GM12891 (cell line): ENCODE measurements around the gene EXOG.

ENCODE experiments used
- DNase-seq: peaks from one replicate; pipeline ENCODE4 v3.0.0; 2011; ENCODE audit warnings: low spot score; ENCODE audit not compliant: insufficient read length
- FAIRE-seq: peaks from 2 replicates; lab custom pipeline; 2011; peaks lifted over from hg19 to GRCh38; lab: Jason Lieb, UNC
- PAX5 ChIP-seq: IDR thresholded peaks from 2 replicates; pipeline ENCODE4 v1.6.1; 2011; ENCODE audit warnings: low read length, moderate library complexity, mild to moderate bottlenecking; ENCODE audit not compliant: insufficient read depth, severe bottlenecking
- POLR2A ChIP-seq: IDR thresholded peaks from 2 replicates; pipeline ENCODE4 v1.6.1; 2011; ENCODE audit warnings: low read depth, low read length, control low read depth
- POLR2AphosphoS5 ChIP-seq: IDR thresholded peaks from 2 replicates; pipeline ENCODE4 v1.6.1; 2011; ENCODE audit warnings: low read depth, low read length, control low read depth
- POU2F2 ChIP-seq: IDR thresholded peaks from 2 replicates; pipeline ENCODE4 v1.6.1; 2011; ENCODE audit warnings: low read depth, mild to moderate bottlenecking, control low read depth, low read length, moderate library complexity
- SPI1 ChIP-seq: IDR thresholded peaks from 2 replicates; pipeline ENCODE4 v1.6.1; 2011; ENCODE audit warnings: low read depth, low read length, control low read depth
- TAF1 ChIP-seq: IDR thresholded peaks from 2 replicates; pipeline ENCODE4 v1.6.1; 2011; ENCODE audit warnings: low read depth, low read length, control low read depth

The EXOG gene

DNA sequence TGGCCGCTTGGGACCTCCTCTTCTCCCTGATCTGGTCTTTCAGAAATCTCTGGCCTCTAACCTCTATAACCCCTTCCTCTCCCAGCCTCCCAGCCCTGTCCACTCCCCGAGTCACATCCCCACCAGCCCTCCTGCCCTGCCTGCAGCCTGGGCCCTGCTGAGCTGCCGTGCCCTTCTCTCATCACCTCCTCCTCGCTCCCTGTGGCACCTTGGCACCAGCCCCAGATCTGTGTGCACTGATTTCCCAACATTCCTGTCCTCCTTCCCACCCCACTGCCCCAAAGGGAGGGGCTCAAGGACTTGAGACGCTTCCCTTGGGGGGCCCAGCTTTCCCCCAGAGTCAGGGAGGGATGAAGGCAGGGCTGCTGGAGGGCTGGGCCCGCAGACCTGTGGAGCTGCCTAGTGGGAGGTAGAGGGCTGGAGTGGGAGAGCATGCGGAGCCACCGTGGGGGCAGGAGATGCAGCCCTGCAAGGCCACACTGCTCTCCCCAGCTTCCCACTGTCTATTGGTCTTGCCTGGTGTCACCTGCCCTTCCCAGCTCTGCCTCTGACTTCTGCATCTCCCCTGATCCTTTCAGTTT lies 42.7 kb downstream of the EXOG start:
- TF ChIP-seq TAF1 (no peak), POLR2A (no peak), POU2F2 (no peak), POLR2AphosphoS5 (no peak), PAX5 (no peak), SPI1 (no peak)
- no peak for FAIRE-seq
- DNase-seq: no peak

- no peak for FAIRE-seq
- TF ChIP-seq POLR2A: no peak
- no peak for TF ChIP-seq PAX5
- TF ChIP-seq TAF1: no peak
- no peak for TF ChIP-seq POU2F2
- TF ChIP-seq POLR2AphosphoS5: no peak
- no peak for TF ChIP-seq SPI1
- no peak for DNase-seq
Observed at GRCh38 chr3:38541806-38542205, 45.7 kb downstream of the EXOG start.

GRCh38 chr3:38542401-38543298 lies 46.5 kb downstream of the EXOG start:
- DNase-seq (no peak), FAIRE-seq (no peak)
- TF ChIP-seq PAX5 (no peak), POLR2AphosphoS5 (no peak), POU2F2 (no peak), SPI1 (no peak)

- TF ChIP-seq SPI1: no peak
- TF ChIP-seq PAX5: no peak
- TF ChIP-seq POLR2AphosphoS5: no peak
- no peak for TF ChIP-seq TAF1
- no peak for TF ChIP-seq POU2F2
- TF ChIP-seq POLR2A: no peak
- FAIRE-seq (no peak), DNase-seq (no peak)
Observed at GRCh38 chr3:38543586-38543985, 47.4 kb downstream of the EXOG start.

DNA sequence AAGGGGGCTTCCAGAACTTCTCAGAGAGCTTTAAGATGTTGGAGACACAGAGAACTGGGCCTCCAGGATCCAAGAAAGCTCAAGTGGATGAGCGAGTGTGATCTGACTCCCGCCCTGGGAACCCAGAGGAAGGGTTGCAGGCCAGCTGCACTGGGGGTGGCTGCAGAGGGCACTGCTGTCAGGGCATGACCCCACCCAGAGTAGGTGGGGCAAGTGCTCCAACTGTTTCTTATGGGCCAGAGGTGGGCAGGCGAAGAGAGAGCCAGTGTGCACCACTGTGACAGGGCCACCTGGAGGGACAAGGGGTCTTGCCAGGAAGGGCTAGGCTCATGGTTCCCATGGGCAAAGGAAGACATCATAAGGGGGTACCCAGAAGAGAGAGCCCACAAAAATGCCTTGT lies 48.8 kb downstream of the EXOG start:
- DNase-seq (no peak), FAIRE-seq (no peak)
- TF ChIP-seq PAX5 (no peak), TAF1 (no peak), SPI1 (no peak), POLR2AphosphoS5 (no peak), POU2F2 (no peak), POLR2A (no peak)

DNA sequence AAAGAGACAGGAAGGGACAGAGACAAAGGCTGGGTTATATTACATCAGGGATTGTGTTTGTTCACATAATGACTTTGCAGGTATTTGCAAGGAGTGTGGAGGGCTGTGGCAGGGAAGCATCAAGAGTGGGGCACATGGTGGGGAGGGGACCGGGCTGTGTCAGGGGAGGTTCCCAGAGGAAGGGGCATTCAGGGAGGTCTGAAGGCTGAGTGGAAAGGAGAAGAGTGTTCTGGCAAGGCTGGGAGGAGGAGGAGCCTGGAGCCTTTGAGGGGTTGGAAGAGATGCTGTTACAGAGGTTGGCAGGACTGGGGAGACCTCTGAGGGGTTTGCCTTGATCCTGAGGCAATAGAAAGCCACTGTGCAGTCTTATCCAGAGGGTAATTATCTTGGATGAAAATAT lies 49.4 kb downstream of the EXOG start:
- FAIRE-seq: no peak
- TF ChIP-seq POLR2AphosphoS5 (no peak), SPI1 (no peak), POLR2A (no peak), POU2F2 (no peak), TAF1 (no peak), PAX5 (no peak)
- no peak for DNase-seq

- FAIRE-seq: no peak
- TF ChIP-seq SPI1: no peak
- TF ChIP-seq TAF1: no peak
- TF ChIP-seq PAX5: no peak
- no peak for TF ChIP-seq POLR2AphosphoS5
- TF ChIP-seq POU2F2: no peak
- no peak for TF ChIP-seq POLR2A
- DNase-seq: no peak
Observed at GRCh38 chr3:38545983-38546382, 49.8 kb downstream of the EXOG start.

GRCh38 chr3:38548154-38548931 lies 52.2 kb downstream of the EXOG start:
- no peak for DNase-seq
- no peak for FAIRE-seq
- TF ChIP-seq POLR2A (no peak), POU2F2 (no peak), POLR2AphosphoS5 (no peak), SPI1 (no peak), PAX5 (no peak), TAF1 (no peak)

DNA sequence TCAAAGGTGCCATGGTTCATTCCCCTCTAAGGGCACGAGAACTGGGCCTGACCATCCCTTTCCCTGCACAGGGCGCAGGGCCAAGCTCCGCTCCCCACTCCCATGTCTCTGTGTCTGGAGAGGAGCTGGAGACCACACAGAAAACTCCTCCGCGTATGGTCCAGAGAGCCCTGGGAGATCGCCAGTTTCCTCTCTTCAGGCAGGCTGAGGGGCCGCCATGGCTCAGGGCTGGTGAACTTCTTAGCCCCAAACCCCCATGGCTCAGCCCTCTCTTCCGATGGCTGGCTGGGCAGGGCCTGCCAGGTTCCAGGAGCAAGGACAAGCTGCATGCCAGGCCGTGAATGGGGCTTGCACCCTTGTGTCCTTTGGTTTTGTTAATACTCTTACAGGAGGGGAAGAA lies 52.9 kb downstream of the EXOG start:
- no peak for FAIRE-seq
- TF ChIP-seq SPI1 (no peak), POLR2AphosphoS5 (no peak), TAF1 (no peak), PAX5 (no peak), POLR2A (no peak)
- no peak for DNase-seq

- TF ChIP-seq POLR2AphosphoS5 (no peak), TAF1 (no peak), POU2F2 (no peak), SPI1 (no peak), PAX5 (no peak), POLR2A (no peak)
- no peak for FAIRE-seq
- no peak for DNase-seq
Observed at GRCh38 chr3:38549486-38549885, 53.3 kb downstream of the EXOG start.
